ENCODE measurements around the gene OXSR1.
A peak's percentile ranks its signal among the peaks of the same experiment; 100 is the strongest.
"Not testable (repeated sequence)": the region's sequence is repeated elsewhere in the genome, so short reads cannot be mapped to it uniquely, and the experiment has no call there.

The OXSR1 gene

GRCh38 chr3:38235466-38235865 is 70.1 kb downstream of the OXSR1 start:
- no peak for DNase-seq

GRCh38 chr3:38238416-38239008 is 73.2 kb downstream of the OXSR1 start:
- DNase-seq, result no peak

GRCh38 chr3:38242812-38243211 is 77.5 kb downstream of the OXSR1 start:
- DNase-seq, result not testable (repeated sequence)

GRCh38 chr3:38245930-38246329 is 80.6 kb downstream of the OXSR1 start:
- no peak for DNase-seq

- DNase-seq, result no peak
These were observed 82.2 kb downstream of the OXSR1 start for GRCh38 chr3:38247366-38248035.

GRCh38 chr3:38250198-38250597 is 84.9 kb downstream of the OXSR1 start:
- no peak for DNase-seq

- DNase-seq, result no peak
These were observed 85.9 kb downstream of the OXSR1 start for GRCh38 chr3:38251197-38251596.

GRCh38 chr3:38253704-38254103 is 88.4 kb downstream of the OXSR1 start:
- DNase-seq, result no peak

- no peak for DNase-seq
These were observed 89.5 kb downstream of the OXSR1 start for GRCh38 chr3:38254872-38255271.

GRCh38 chr3:38255627-38256026 is 90.3 kb downstream of the OXSR1 start:
- DNase-seq, result no peak

- no peak for DNase-seq
These were observed 92.2 kb downstream of the OXSR1 start for GRCh38 chr3:38257583-38257982.

GRCh38 chr3:38260474-38260873 is 95.1 kb downstream of the OXSR1 start:
- no peak for DNase-seq

- no peak for DNase-seq
These were observed 99.0 kb downstream of the OXSR1 start for GRCh38 chr3:38264353-38264771.

GRCh38 chr3:38264779-38265178 is 99.4 kb downstream of the OXSR1 start:
- no peak for DNase-seq

GRCh38 chr3:38265604-38266307 is 100.4 kb downstream of the OXSR1 start, which contains the start of gene SLC22A13:
TSS of gene SLC22A13 (plus strand) at chr3:38265812. CDS start at chr3:38265861, 49 bp downstream.
- DNase-seq, result no peak

GRCh38 chr3:38266810-38267209 is 101.5 kb downstream of the OXSR1 start:
- DNase-seq, result no peak

GRCh38 chr3:38267662-38268061 is 102.3 kb downstream of the OXSR1 start:
- DNase-seq, result peak; percentile 27

GRCh38 chr3:38268087-38268486 is 102.8 kb downstream of the OXSR1 start:
- no peak for DNase-seq

- no peak for DNase-seq
These were observed 103.2 kb downstream of the OXSR1 start for GRCh38 chr3:38268522-38268921.

GRCh38 chr3:38270606-38271005 is 105.3 kb downstream of the OXSR1 start:
- DNase-seq, result no peak

GRCh38 chr3:38271553-38271952 is 106.2 kb downstream of the OXSR1 start:
- no peak for DNase-seq

- DNase-seq, result no peak
These were observed 109.7 kb downstream of the OXSR1 start for GRCh38 chr3:38274864-38275649.

- DNase-seq, result no peak
These were observed 110.3 kb downstream of the OXSR1 start for GRCh38 chr3:38275658-38276057.
